Stomach (tissue), 4 donors: ENCODE results near the gene EYA2.

Experiments
- POLR2A ChIP-seq, 4 donors: fragments of 450-650 bp; IDR thresholded peaks; one replicate each; pipeline ENCODE4 v1.6.1; 2016; ENCODE audit warnings: antibody characterized with exemption in 4 of 4, control low read depth in 2 of 4, mild to moderate bottlenecking in 1 of 4, moderate library complexity in 1 of 4
- TF ChIP-seq, protein P1 (sequence below), 7 experiments: fragments of 450-650 bp in 4 of 7; fragments of 200-600 bp in 3 of 7; sonication (generic) in 3 of 7; IDR thresholded peaks; one replicate each; pipeline ENCODE4 v1.5.1; 2016 to 2019; ENCODE audit warnings: antibody characterized with exemption in 7 of 7, control low read depth in 2 of 7, mild to moderate bottlenecking in 1 of 7

DNA sequence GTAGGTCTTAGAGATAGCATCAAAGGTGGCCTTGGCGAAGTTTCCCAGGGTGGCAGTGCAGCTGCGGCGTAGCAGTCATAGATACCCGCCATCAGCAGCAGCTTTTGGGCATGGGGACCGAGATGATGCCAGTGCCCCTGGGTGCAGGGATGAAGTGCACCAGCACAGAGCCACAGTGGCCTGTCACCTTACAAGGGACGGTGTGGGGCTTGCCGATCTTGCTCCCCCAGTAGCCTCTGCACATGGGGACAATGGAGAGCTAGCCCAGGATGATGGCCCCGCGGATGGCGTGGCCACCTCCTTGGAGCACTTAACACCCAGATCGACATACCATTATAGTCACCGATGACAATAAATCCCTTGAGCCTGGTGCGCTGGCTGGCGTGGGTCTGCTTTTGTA lies 266.3 kb downstream of the EYA2 start:
- TF ChIP-seq, protein P1, sequence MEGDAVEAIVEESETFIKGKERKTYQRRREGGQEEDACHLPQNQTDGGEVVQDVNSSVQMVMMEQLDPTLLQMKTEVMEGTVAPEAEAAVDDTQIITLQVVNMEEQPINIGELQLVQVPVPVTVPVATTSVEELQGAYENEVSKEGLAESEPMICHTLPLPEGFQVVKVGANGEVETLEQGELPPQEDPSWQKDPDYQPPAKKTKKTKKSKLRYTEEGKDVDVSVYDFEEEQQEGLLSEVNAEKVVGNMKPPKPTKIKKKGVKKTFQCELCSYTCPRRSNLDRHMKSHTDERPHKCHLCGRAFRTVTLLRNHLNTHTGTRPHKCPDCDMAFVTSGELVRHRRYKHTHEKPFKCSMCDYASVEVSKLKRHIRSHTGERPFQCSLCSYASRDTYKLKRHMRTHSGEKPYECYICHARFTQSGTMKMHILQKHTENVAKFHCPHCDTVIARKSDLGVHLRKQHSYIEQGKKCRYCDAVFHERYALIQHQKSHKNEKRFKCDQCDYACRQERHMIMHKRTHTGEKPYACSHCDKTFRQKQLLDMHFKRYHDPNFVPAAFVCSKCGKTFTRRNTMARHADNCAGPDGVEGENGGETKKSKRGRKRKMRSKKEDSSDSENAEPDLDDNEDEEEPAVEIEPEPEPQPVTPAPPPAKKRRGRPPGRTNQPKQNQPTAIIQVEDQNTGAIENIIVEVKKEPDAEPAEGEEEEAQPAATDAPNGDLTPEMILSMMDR (IDR thresholded peaks at IDR 0.05): no peak
- no peak for TF ChIP-seq POLR2A (IDR thresholded peaks at IDR 0.05)
